ENCODE data around the gene TULP1.

DNA sequence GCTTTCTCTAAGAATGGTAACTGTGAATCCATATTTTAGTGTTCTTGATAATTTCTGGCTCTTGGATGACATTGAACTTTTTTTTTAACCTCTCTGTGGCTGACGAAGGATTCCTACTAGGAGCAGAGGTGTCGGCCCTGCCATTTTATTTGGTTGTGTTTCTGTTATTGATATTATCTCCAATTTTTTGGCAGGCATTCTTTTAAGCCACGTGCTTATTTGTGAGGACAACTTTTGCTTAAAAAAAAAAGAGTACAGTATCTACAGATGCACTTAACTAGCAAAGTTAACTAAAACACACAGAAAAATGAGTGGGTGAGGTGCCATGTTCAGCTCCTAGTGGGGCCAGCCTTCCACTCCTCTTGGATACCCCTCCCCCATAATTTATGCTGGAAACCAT, 59.5 kb downstream of the TULP1 start:
- TF ChIP-seq POLR2A (IDR thresholded peaks at IDR 0.05; ENCODE audit: extremely low read depth, insufficient read length) (no peak), MYC (IDR thresholded peaks at IDR 0.05; ENCODE audit: low read depth, low read length) (no peak)
- TF ChIP-seq, protein P1, sequence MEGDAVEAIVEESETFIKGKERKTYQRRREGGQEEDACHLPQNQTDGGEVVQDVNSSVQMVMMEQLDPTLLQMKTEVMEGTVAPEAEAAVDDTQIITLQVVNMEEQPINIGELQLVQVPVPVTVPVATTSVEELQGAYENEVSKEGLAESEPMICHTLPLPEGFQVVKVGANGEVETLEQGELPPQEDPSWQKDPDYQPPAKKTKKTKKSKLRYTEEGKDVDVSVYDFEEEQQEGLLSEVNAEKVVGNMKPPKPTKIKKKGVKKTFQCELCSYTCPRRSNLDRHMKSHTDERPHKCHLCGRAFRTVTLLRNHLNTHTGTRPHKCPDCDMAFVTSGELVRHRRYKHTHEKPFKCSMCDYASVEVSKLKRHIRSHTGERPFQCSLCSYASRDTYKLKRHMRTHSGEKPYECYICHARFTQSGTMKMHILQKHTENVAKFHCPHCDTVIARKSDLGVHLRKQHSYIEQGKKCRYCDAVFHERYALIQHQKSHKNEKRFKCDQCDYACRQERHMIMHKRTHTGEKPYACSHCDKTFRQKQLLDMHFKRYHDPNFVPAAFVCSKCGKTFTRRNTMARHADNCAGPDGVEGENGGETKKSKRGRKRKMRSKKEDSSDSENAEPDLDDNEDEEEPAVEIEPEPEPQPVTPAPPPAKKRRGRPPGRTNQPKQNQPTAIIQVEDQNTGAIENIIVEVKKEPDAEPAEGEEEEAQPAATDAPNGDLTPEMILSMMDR (IDR thresholded peaks at IDR 0.05; ENCODE audit: low read depth, low read length) = no peak
- TF ChIP-seq, protein P2, sequence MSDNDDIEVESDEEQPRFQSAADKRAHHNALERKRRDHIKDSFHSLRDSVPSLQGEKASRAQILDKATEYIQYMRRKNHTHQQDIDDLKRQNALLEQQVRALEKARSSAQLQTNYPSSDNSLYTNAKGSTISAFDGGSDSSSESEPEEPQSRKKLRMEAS (IDR thresholded peaks at IDR 0.05; ENCODE audit: low read depth, low read length) = no peak; the same call in 1 of the 2 replicates

All from NB4 (cell line).